ENCODE data around the gene DISC1.

The DISC1 gene

DNA sequence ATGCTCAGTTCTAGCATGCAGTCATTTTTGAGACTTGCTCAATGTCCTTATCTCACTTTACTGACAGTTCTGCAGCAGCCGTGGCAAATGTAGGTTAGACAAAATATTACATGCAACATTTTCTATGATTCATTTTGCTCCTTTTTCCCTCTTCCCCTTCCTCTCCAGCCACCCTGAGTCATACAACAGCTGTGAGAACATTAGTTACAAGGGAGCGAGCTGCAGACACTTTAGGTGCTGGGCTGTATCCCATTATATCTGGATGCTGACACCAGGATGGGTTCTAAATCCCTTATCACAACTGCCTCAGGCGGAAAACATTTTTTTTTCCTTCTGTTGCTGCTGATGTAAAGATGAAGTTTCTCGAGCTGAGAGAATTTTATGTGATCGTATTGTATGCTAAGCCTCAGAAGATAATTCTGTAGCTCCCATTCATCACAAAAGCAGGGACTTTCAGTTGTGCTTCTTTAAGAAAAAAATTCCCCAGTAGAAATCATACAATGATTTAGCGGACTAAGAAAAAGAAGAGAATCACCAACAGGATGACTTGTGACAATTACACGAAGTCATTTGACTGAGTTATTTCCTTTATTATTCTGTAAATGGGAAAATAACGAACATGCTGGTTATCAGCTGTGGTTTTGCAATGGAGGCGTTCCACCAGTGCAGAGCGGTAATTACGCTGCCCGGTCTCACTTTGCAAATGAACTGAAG lies 345.0 kb downstream of the DISC1 start:
- DNase-seq, result no peak

DNA sequence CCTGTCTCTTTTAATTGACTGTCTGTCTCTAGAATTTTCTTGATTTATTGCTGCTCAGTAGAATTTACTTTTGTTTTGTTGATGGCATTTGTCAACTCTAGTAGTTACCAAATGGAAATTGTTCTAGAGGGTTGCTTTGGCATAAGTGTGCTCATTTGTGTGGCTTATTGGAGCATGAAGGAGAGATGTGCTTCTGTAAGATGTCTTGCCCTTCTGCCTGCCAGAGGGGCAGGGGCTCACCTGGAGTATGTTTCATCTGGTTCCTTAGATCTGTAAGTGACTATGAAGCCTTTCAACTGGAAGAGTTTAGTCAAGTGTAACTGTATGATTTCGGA lies 345.5 kb downstream of the DISC1 start:
- DNase-seq, result no peak

- no peak for DNase-seq
Observed at GRCh38 chr1:231973830-231974229, 347.2 kb downstream of the DISC1 start.

- no peak for DNase-seq
Observed at GRCh38 chr1:231976231-231976630, 349.6 kb downstream of the DISC1 start.

- DNase-seq, result no peak
Observed at GRCh38 chr1:231981675-231982074, 355.1 kb downstream of the DISC1 start.

DNA sequence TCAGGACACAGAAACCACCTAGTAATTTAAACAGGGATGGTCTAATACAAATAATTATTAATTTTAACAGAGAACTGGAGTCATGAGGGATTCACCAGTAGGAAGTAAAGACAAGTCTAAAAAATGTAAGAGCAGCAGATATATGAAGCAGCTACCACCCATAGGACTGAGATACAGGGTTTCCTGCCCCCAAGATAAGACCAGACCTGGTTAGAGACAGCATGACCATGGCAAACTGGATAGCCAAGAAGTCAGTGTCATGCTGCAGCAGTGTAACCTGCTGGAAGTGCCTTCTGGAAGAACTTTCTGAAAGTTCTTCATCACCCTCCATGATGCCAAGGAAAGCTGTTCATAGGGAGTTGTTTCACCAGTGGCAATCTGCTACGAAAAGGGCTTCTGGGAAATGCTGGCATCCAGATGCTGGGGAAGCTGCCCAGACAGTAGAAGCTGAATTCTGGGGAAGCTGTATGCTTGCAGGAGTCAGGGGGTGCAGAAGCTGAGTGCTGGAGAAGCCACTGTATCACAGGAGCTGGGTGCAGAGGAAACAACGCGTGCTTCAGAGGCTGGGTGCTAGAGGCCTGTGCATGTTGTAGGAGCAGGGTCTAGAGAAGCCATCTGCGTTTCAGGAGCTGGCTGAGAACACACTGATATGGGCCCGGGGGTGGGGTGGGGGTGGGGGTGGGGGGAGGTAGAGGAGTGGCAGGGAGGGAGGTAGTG lies 356.4 kb downstream of the DISC1 start:
- no peak for DNase-seq

DNA sequence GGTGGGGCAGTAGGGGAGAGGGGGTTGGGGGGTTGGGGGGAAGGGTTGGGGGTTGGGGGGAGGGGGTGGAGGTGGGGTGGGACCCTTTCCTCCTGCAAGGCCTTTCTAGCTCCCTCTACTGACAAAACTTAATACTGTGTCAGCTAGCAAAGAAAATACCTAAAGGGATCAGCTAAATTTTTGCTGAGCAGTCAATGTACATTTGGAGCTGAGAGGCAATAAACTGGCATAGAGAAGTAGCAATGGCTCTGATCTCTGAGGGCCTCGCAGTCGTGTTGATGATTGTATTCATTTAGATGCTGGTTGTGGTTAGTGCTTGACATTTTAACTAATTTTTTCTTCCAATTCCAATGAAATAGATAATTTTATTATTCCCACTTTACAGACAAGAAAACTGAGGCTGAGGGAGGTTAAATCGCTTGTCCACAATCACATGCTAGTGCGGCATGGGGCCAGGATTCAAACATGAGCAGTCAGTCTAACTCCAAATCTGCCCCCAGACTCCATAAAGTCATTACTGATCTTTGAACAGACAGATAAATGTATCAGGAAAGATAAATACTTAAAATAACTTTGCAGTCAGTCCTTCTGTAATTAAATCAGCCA lies 357.1 kb downstream of the DISC1 start:
- no peak for DNase-seq

- DNase-seq, result no peak
Observed at GRCh38 chr1:231985296-231986023, 358.9 kb downstream of the DISC1 start.

DNA sequence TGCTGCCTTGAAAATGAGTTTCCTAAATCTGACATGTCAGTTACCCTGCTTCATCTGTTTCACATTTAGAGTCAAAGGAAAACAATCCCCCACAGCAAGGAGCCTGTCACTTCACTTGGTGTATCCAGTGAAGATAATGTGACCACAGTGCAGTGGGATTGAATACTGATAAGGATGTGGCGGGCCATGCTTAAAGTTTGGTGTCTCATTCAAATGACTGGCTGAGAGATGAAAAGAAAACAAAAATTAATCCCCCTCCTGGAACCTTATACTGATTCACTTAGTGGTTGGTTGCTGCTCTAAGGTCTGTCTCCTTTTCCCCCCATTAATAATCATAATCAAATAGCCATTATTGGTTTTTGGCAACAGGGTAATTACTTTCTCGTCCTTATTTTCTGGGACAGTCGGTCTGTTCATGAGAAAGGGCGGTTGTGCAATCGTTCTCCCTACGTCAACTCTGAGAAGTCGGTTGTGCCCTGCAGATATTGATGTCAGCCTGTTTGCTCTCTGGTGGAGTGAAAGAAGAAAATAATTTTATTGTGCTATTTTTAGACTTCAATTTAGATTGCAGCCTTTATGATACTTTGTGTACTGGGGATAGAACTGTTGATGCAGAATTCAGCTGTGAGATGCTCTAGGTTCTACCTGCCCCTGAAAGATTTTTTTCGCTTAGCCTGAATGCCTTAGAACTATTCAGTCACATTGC lies 360.2 kb downstream of the DISC1 start:
- DNase-seq, result no peak

DNA sequence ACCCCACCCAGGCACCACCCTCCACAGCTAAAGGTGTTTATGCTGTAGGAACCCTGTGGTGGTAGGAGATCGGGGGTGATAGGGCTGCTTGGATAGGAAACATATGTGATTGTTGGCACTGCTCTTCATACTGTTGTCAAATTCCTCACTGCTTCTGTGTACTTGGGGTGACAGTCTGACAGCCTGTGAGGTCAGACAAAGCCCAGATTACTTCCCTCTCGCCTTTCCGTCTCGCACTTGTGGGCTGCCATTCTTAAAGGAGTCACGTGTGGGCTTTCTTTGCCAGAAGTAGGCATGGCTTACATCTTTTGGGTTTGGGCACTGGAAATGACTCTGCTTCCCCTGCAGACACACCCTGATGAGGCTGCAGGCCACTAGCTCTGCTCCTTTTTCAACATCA lies 363.8 kb downstream of the DISC1 start:
- DNase-seq, result no peak

DNA sequence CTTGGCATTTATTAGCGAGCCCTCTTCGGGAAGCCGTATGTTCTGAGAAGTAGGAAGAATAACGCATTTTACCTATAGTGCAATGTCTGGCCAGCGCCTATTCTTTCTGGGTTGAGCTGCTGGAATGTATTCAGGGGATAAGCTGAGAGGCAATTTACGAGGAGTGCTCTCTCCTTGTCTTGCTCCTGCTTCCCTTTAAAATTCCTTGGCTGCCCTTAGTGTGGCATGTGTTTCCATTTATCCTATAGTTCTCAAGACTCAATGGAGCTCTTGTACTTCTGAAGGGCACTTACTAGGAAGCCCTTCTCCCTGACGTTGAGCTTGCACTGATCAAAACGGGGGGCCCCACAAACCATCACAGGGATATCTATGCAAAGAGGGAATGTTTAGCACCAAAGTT lies 364.6 kb downstream of the DISC1 start:
- DNase-seq, result no peak

- no peak for DNase-seq
Observed at GRCh38 chr1:231993968-231994455, 367.4 kb downstream of the DISC1 start.

- DNase-seq, result no peak
Observed at GRCh38 chr1:231998791-231999190, 372.2 kb downstream of the DISC1 start.

- DNase-seq, result no peak
Observed at GRCh38 chr1:232005300-232005699, 378.7 kb downstream of the DISC1 start.

DNA sequence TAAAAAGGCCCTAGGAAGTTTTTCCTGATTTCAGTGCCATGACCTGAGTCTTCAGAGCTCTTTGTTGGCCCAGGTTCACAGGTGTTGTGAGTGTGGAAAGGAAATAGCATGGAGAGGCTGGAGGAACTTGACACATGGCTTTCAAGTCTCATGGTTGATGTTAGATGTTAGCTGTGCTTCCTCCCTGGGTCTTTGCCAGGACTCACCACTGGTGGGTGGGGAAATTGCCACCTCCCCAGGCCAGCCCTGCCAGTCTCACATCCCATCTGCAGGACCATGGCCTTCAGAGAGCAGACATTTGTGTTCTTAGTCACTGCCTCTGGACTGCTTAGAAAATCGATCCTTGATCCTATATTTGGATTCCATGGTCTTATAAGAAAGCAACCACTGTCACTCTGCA lies 383.2 kb downstream of the DISC1 start:
- no peak for DNase-seq

DNA sequence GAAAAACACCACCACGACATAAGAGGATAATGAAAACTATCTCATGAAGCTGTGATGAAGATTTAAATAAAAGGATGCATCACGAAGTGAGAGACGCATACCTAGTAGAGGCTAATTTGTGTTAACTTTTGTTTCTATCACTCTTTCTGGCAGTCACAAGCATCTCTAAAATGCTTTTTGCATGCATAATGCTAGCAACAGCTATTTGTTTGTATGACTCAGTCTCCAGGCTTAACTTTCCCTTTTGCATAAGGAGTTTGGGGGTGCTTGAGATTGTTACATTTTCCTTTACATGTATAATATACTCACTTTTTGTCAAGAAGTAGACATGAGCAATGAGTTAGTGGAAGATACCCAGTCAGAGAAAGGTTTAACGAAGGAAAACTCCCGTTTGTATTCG lies 385.4 kb downstream of the DISC1 start:
- DNase-seq, result no peak

- DNase-seq, result no peak
Observed at GRCh38 chr1:232012773-232013386, 386.3 kb downstream of the DISC1 start.

DNA sequence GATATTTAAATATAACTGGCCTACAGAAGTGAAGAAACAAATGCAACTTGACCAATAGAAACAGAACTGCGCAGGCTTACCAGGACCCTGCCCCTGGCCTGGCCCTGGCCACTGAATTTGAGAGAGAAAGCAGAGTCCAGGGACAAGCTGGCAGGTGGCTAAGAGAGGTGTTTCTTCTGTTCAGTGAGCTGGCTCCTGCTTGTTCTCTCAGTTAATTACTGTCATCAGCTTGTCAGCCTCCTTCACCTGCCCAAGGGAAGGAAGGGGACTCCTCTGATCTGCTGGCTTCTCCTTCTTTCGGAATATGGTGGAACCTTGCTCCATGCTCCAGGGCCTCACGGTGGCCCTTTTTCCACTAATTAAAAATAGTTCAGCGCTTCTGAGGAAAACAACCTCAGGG lies 388.4 kb downstream of the DISC1 start:
- DNase-seq, result no peak

- DNase-seq, result no peak
Observed at GRCh38 chr1:232016616-232017015, 390.0 kb downstream of the DISC1 start.

GRCh38 chr1:232017057-232017456 lies 390.5 kb downstream of the DISC1 start:
- no peak for DNase-seq

DNA sequence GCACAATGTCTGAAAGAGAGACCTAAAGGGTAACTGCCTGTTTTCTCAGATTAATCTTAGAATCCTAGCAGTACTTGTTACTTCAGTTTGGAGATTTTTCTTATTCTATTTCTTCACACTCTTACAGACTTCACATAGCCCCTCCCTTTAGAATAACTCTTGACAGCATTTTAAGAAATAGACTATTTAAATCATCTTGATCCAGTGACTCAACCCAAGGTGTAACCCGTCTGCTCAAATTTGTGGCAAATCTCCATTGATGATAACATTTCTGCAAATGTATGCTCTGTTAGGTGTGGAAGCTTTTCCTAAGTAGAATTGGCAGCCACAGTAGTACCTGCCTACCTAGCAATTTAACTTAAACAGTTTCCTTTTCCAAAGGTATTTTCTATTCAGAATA lies 391.2 kb downstream of the DISC1 start:
- no peak for DNase-seq

GRCh38 chr1:232018231-232019025 lies 391.8 kb downstream of the DISC1 start:
- DNase-seq, result no peak
